Common myeloid progenitor, CD34-positive (primary cell): Measurements from ENCODE around the gene MCTP2.

Source experiments
- CTCF ChIA-PET: fragments of 350-600 bp; sonication (Branson Sonifier 250); formaldehyde crosslinking; loops from one replicate; lab custom pipeline; 2021; ENCODE audit warnings: antibody characterized with exemption; lab: Charles Lee
- POLR2A ChIA-PET: fragments of 350-600 bp; sonication (Branson Sonifier 250); formaldehyde crosslinking; loops from one replicate; lab custom pipeline; 2021; ENCODE audit warnings: antibody characterized with exemption; lab: Charles Lee
- DNase-seq, 3 donors: peaks; one replicate each; pipeline versions ENCODE4 v3.0.0 to v3.0.0-alpha.2; 2013
- H3K27ac ChIP-seq, 2 experiments: 1 replicate in 1 of 2; 2 replicates in 1 of 2; pipeline ENCODE4 v1.7.0; 2013; ENCODE audit warnings: inconsistent platforms in 2 of 2, low read length in 2 of 2, mild to moderate bottlenecking in 2 of 2, low read depth in 1 of 2, moderate library complexity in 1 of 2; ENCODE audit not compliant: severe bottlenecking in 2 of 2, insufficient read depth in 1 of 2, poor library complexity in 1 of 2
- H3K27me3 ChIP-seq, 5 experiments: replicated peaks in 2 of 5; 1 replicate in 3 of 5; 2 replicates in 2 of 5; pipeline versions ENCODE4 v1.6.1 to v1.7.0; 2013; ENCODE audit warnings: low read length in 4 of 5, mild to moderate bottlenecking in 2 of 5, moderate library complexity in 2 of 5, inconsistent platforms in 1 of 5; ENCODE audit not compliant: insufficient read depth in 5 of 5, control insufficient read depth in 4 of 5
- H3K36me3 ChIP-seq, 4 experiments: 1 replicate in 2 of 4; 2 replicates in 2 of 4; pipeline versions ENCODE4 v1.6.1 to v1.7.0; 2013; ENCODE audit warnings: low read length in 3 of 4, control low read depth in 1 of 4, mild to moderate bottlenecking in 1 of 4; ENCODE audit not compliant: control insufficient read depth in 4 of 4, insufficient read depth in 4 of 4
- H3K4me1 ChIP-seq, 4 experiments: 1 replicate in 3 of 4; 2 replicates in 1 of 4; pipeline versions ENCODE4 v1.6.1 to v1.7.1; 2013; ENCODE audit warnings: low read length in 3 of 4, mild to moderate bottlenecking in 3 of 4, control low read depth in 1 of 4, inconsistent platforms in 1 of 4, moderate library complexity in 1 of 4; ENCODE audit not compliant: control insufficient read depth in 4 of 4, insufficient read depth in 4 of 4; ENCODE audit errors: control extremely low read depth in 1 of 4
- H3K4me3 ChIP-seq, 7 experiments: 1 replicate in 4 of 7; 2 replicates in 3 of 7; pipeline versions ENCODE4 v1.5.1 to v1.7.0; 2013; ENCODE audit warnings: mild to moderate bottlenecking in 7 of 7, low read length in 6 of 7, moderate library complexity in 6 of 7, inconsistent platforms in 2 of 7, low read depth in 2 of 7, control low read depth in 1 of 7; ENCODE audit not compliant: insufficient read depth in 4 of 7, control insufficient read depth in 1 of 7; ENCODE audit errors: extremely low read depth in 1 of 7
- H3K9me3 ChIP-seq, 5 experiments: 1 replicate in 4 of 5; 2 replicates in 1 of 5; pipeline versions ENCODE4 v1.6.1 to v1.7.1; 2013; ENCODE audit warnings: low read length in 4 of 5, mild to moderate bottlenecking in 2 of 5, inconsistent platforms in 1 of 5, low read depth in 1 of 5, moderate library complexity in 1 of 5; ENCODE audit not compliant: control insufficient read depth in 4 of 5, insufficient read depth in 2 of 5; ENCODE audit errors: control extremely low read depth in 1 of 5
- WGBS: methylation state at CpG from one replicate; pipeline ENCODE4 v1.1.5; 2013; ENCODE audit not compliant: insufficient coverage; 5-methylcytosine and 5-hydroxymethylcytosine counted together

Gene MCTP2

GRCh38 chr15:94265009-94265408 lies 33.6 kb downstream of the MCTP2 start:
- CTCF ChIA-PET = interaction anchor here (1.0 to 3.9 kb wide), 9 partner anchors 11 to 34 kb away, joined by 3 to 13 read pairs (median 4); partner anchors contain the start of gene MCTP2
- POLR2A ChIA-PET = no interaction called here
- Histone ChIP-seq H3K27ac (no peak overlapping the region), H3K4me1 (peaks cover 7 to 44% (median 28%) of the 10 kb centered on the region in 4 experiments), H3K36me3 (peaks cover 0 to 42% (median 2%) of the 10 kb centered on the region in 4 experiments), H3K4me3 (no peak overlapping the region), H3K9me3 (no peaks in the 10 kb centered on the region), H3K27me3 (no peaks in the 10 kb centered on the region)
- DNase-seq = no peak
- WGBS = 100% methylated on average over 1 of the region's 4 CpGs

- Histone ChIP-seq H3K27me3 (no peaks in the 10 kb centered on the region), H3K9me3 (no peaks in the 10 kb centered on the region), H3K36me3 (peaks cover 0 to 33% (median 0%) of the 10 kb centered on the region in 4 experiments), H3K4me1 (peaks cover 7 to 47% (median 33%) of the 10 kb centered on the region in 4 experiments), H3K4me3 (no peak overlapping the region), H3K27ac (no peak overlapping the region)
- CTCF ChIA-PET = interaction anchor here (1.1 to 3.9 kb wide), 7 partner anchors 11 to 58 kb away, joined by 3 to 13 read pairs (median 4); partner anchors contain the start of gene MCTP2
- 100% methylated on average over 5 of the region's 6 CpGs for WGBS
- POLR2A ChIA-PET = interaction anchor here (0.9 to 1.2 kb wide), 2 partner anchors 22 to 41 kb away, joined by 3 to 4 read pairs; no protein-coding TSS in a partner anchor
- DNase-seq = peak in 2 of 3 donors; percentile 41 to 62
Measured at GRCh38 chr15:94265982-94266381, 34.6 kb downstream of the MCTP2 start.

GRCh38 chr15:94266789-94267188 lies 35.4 kb downstream of the MCTP2 start:
- Histone ChIP-seq H3K27me3 (no peaks in the 10 kb centered on the region), H3K27ac (no peak overlapping the region), H3K4me1 (peaks cover 11 to 53% (median 37%) of the 10 kb centered on the region in 4 experiments), H3K36me3 (peaks cover 0 to 28% (median 0%) of the 10 kb centered on the region in 4 experiments), H3K9me3 (no peaks in the 10 kb centered on the region), H3K4me3 (no peak overlapping the region)
- DNase-seq = no peak
- CTCF ChIA-PET = interaction anchor here (2.3 kb wide), 1 partner anchor 20 kb away, joined by 9 read pairs; no protein-coding TSS in a partner anchor
- POLR2A ChIA-PET = interaction anchor here (1.2 kb wide), 1 partner anchor 40 kb away, joined by 4 read pairs; no protein-coding TSS in a partner anchor
- 68% methylated on average over 2 of the region's 3 CpGs for WGBS

GRCh38 chr15:94269954-94270353 lies 38.6 kb downstream of the MCTP2 start:
- Histone ChIP-seq H3K4me3 (no peak overlapping the region), H3K27ac (no peak overlapping the region), H3K4me1 (peaks cover 27 to 59% (median 46%) of the 10 kb centered on the region in 4 experiments), H3K27me3 (no peaks in the 10 kb centered on the region), H3K36me3 (peaks cover 0 to 28% (median 1%) of the 10 kb centered on the region in 4 experiments), H3K9me3 (no peaks in the 10 kb centered on the region)
- CTCF ChIA-PET = interaction anchor here (0.9 to 1.8 kb wide), 6 partner anchors 11 to 53 kb away, joined by 3 to 11 read pairs (median 4); no protein-coding TSS in a partner anchor
- no peak for DNase-seq
- POLR2A ChIA-PET = interaction anchor here (1.0 kb wide), 1 partner anchor 40 kb away, joined by 3 read pairs; no protein-coding TSS in a partner anchor
- WGBS = 88% methylated on average over 2 of the region's 2 CpGs

- no peaks in the 10 kb centered on the region for H3K27me3 ChIP-seq
- CTCF ChIA-PET = interaction anchor here (0.9 to 1.5 kb wide), 2 partner anchors 17 to 36 kb away, joined by 4 to 5 read pairs; no protein-coding TSS in a partner anchor
Measured at GRCh38 chr15:94270570-94270969, 39.2 kb downstream of the MCTP2 start.

GRCh38 chr15:94272251-94272898 lies 41.0 kb downstream of the MCTP2 start:
- Histone ChIP-seq H3K4me3 (peak overlapping the region in 5 of 7 experiments; percentile 24 to 65 (median 33)), H3K27ac (peak overlapping the region in 1 of 2 experiments; percentile 13), H3K27me3 (no peaks in the 10 kb centered on the region), H3K9me3 (no peaks in the 10 kb centered on the region), H3K36me3 (peaks cover 0 to 21% (median 1%) of the 10 kb centered on the region in 4 experiments), H3K4me1 (peaks cover 23 to 43% (median 37%) of the 10 kb centered on the region in 4 experiments)
- CTCF ChIA-PET = no interaction called here
- POLR2A ChIA-PET = interaction anchor here (1.2 kb wide), 1 partner anchor 16 kb away, joined by 3 read pairs; no protein-coding TSS in a partner anchor
- DNase-seq = peak; percentile 50 to 88 (median 84)
- WGBS = 71% methylated on average over 5 of the region's 7 CpGs

More at GRCh38 chr15:94270570-94270969, 39.2 kb downstream of the MCTP2 start:
- Histone ChIP-seq H3K4me3 (no peak overlapping the region), H3K36me3 (peaks cover 0 to 24% (median 1%) of the 10 kb centered on the region in 4 experiments), H3K27ac (no peak overlapping the region), H3K9me3 (no peaks in the 10 kb centered on the region), H3K4me1 (peaks cover 27 to 56% (median 45%) of the 10 kb centered on the region in 4 experiments)
- DNase-seq = no peak
- WGBS = 100% methylated on average over 1 of the region's 2 CpGs
- POLR2A ChIA-PET = no interaction called here
